ENCODE results near the gene COX7A2L.
A peak's percentile ranks its signal among the peaks of the same experiment; 100 is the strongest.
"Not testable (repeated sequence)": the region's sequence is repeated elsewhere in the genome, so short reads cannot be mapped to it uniquely, and the experiment has no call there.

COX7A2L gene

DNA sequence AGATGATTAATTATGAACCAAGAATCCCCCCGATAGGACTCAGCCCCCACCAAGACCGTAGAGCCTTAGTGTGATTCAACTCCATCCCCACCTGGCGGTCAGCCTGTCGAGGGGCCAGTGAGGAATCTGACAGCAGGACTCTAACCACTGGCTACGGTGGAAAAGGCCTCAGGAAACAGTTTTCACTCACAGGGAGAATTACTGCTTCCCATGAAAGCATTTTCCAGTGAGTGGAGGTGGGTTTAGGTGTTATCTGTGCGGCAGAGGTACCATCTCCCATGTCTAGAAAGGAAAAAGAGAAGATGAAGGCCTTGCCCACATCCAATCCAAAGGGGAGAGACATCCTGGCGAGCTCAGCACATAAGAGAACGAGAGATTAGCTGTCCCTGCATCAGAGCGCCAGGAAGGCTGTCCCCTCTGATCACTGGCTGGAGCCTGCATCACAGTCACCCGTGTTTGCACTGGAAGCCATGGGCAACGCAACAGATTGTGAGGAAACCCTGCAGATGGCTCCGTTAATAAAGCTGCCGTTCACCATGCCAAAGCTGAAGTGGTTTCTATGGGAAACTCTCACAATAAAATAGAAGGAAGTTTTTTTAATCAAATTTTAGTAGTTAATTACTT, 22.3 kb downstream of the COX7A2L start:
- no peak for DNase-seq

DNA sequence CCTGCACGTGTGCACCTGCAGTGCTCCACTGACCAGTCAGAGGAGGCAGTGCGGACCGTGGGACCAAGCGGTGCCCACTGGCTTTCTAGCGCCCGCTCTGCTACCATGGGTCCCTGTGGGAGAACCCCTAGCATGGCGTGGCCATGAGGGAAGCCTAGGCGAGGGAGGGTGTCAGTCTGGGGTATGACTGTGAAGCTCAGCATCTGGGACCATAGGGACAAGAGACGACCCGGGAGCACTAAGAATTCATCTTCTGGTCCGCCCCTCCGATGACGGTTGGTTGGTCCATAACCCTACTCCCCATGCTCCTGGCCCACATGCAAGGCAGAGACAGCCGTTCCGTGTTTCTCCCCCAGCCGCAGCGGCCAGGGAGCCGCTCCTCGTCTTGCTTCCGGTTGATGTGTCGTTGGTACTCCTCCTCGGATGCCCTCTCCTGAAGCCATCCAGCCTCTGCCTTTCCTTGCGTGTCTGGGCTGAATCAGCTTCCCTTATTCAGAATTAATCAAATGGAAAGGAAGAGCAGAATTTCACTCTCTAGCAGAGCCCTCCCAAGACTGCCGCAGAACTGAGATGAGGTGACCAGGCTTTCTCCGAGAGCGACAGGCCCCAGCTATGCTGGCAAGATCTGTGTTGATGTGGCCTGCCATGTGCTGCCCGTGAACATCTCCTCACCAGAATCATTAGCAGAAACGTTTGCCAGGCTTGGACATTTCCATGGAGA, 23.0 kb downstream of the COX7A2L start:
- DNase-seq: no peak

DNA sequence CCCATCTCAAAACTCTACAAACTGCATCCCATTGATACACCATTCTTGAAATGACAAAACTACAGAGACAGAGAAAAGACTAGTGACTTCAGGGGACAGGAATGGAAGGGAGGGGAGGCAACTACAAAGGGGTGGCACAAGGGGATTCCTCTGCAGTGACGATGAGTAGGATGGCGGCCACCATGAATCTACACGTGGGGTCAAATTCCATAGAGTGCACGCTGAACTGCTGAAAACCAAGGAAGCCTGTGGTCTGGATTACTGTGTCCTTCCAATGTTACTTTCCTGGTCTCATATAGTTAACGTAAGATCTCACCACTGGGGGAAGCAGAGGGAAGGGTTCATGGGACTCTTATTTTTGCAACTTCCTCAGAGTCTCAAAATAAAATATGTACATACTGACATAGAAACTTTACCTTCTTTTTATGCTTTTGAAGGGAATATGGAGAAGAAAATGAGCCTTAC, 23.6 kb downstream of the COX7A2L start:
- no peak for DNase-seq

DNA sequence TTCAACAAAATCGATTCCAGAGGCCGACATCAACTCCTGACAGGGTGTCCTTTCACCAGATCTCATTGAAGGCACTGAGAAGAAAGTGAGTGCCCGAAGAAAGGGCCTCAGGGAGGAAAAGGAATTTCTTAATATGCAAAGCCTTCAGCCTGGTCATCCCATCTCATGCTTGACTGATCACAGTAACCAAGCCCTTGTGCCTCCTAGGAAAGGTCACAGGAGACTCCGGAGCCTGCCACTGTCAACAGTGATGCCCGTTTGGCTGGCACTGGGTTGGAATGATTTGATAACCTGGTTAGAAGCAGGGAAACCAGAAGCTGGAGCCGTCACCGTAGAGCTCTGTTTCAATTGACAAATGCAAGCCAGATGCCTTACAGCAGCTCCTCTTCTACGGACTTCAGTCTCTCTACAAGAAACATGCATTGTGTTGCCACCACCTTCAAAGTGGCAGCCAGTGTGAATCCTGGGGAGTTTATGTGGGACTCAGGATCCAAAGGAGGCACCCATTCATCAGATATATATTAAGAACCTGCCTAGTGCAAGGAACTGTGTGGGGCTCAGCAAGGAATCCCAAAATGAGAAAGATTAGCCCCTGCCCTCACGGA, 24.6 kb downstream of the COX7A2L start:
- DNase-seq: no peak

DNA sequence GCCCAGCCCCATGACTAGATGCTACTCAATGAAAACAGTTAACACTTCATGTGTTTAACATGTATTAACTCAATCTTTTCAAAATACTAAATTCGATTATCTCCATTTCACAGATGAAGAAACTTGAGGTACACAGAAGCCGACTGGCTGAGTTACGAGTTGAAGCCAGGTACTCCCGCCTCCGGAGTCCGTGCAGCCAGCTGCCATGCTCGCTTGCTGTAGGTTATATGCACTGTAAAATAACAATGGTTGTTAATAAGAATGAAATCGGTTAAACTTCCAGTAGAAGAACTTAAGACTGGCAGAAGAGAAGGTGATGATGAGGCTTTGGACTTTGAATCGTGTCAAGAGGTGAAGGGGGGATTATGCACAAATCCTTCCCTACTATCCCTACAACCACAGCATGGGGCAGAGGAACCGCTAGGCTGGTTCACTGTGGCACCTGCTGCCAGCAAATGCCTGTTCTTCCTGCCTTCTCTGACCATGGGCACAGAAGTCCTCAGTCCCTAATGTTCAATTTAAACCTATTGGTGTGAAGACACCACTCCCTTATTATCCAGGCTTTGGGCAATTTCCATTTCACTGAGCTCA, 25.4 kb downstream of the COX7A2L start:
- DNase-seq: no peak

DNA sequence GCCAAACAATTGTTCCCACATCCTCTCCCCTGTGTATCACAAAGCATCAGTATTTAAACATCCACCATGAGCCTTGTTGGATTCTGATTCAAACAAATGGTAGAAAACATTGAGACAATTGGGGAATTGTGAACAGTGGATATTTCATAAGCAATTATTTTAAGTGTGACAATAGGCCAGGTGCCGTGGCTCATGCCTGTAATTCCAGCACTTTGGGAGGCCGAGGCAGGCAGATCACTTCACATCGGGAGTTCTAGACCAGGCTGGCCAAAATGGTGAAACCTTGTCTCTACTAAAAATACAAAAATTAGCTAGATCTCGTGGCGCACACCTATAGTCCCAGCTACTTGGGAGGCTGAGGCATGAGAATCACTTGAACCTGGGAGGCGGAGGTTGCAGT, 26.2 kb downstream of the COX7A2L start:
- not testable (repeated sequence) for DNase-seq

DNA sequence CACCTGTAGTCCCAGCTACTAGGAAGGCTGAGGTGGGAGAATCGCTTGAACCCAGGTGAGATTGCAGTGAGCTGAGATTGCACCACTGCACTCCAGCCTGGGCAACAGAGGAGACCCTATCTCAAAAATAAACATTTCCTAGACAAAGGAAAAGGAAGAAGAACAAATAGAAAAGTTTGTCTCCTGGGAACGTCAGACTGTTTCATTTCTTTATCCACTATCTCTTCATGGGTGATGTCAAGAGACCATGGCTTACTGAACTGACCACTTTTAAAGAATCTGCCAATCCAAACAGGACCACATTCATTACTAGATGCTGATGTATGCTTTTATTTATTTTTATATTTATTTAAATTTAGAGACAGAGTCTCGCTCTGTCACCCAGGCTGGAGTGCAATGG, 26.8 kb downstream of the COX7A2L start:
- DNase-seq: no peak

DNA sequence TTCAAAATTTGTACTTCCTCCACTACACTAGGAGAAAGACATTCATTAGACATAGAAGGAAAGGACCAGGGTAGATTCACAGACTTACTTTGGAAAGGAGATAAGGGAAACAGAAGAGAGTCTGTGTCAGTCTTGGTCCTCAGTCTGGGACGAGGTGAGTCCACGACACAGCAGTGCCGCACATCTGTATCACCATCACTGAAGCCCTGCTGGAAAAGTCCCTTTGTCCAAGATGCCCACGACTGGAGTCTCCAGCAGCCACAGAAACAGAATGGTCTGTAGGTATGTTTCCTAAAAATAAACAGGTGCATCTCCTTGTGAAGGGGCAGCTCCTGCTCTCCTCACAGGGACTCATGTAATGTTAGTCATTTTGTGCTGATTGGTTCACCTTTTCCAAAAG, 27.4 kb downstream of the COX7A2L start:
- DNase-seq: no peak

DNA sequence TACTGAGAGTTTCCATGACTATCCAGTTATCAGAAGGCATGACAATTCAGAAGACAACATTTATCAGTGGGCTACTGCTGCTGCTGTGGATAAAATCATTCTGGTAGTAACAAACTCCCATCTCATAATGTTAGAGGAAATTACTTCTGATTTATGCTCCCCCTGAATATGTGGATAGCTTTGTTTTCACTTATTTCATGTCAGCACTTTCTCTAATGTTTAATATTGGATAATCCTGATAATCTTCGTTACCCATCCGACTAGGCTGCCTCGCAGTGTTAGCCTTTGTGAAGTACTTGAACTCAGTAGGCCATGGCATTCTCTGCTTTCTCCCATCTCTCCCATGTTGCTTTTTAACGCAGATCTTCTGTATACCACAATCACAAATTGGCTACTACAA, 28.4 kb downstream of the COX7A2L start:
- DNase-seq: no peak

DNA sequence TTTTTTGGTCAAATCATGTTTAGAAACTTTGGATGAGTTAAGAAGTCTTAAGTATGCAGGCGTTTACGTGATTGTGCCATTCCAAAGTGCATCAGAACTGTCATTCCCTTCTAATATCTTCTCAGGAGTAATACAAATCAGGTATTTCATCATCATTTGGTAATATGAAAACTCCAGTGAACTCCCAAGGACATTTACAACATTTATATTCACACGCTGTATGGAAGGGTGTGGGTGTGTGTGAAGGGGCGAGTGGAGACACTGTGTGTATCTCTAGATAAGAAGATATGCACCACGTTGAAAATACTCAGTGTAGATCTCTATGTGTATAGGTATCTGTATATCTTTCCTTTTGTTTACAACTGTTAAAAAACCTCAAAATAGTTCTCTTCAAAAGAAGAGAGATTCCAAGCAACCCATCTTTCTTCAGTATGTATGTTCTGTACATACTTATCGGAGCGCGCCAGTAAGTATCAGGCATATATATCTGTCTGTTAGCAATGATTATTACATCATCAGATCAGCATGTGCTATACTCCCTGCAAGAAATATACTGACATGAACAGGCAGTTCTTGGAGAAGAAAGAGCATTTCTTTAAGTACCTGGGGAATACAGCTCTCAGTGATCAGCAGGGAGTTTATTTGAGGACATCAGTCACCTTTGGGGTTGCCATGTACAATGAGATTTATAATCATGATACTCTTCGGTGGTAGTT, 29.3 kb downstream of the COX7A2L start:
- DNase-seq: no peak

DNA sequence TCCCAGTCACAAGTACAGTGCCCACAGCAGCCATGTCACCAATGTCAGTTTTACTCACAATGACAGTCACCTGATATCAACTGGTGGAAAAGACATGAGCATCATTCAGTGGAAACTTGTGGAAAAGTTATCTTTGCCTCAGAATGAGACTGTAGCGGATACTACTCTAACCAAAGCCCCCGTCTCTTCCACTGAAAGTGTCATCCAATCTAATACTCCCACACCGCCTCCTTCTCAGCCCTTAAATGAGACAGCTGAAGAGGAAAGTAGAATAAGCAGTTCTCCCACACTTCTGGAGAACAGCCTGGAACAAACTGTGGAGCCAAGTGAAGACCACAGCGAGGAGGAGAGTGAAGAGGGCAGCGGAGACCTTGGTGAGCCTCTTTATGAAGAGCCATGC, 31.3 kb downstream of the COX7A2L start:
- no peak for DNase-seq

DNA sequence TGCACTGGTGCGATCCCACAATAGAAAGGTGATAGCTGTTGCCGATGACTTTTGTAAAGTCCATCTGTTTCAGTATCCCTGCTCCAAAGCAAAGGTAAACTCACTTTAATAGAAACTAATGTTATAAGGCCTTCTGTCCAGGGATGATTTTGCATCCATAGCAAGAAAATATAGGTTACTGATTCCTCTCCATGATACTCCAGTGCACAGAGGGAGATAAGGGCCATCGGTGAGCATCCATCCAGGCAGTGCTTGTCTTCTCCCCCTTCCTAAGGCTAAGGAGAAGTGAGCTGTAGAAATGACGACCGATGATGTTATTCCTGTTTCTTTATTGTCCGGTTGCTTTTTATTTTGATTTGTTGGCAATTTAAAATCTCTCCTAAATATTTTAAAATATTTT, 32.1 kb downstream of the COX7A2L start:
- no peak for DNase-seq

DNA sequence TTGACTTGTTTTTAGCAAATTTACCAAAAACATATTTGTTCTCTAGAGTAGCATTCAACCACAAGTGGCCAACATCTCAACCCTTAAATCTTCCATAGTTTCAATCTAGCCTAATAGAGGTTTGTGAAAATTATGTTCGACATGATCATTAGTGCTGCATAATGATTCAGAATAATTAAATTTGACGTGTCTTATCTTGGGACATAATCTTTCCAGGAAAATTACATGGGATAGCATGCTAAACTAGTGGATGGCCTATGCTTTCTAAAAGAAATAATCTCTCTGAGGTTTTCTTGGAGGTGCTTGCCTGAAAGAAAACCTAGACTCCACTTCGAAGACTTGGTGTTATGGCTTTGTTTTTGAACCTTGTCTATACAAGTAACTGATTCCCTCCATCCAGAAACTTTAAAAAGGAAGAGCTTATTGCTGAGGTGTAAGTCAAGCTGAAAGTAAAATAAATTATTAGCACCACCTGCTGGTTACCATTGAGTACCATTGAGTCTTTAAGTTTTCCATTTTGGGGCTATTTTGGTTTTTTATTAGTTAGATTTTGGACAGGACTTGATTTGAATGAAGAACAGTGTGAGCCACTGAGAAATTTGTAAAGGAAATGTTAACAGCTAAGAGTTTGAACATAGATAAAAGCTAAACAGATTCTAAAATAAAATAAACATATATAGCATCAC, 32.7 kb downstream of the COX7A2L start:
- DNase-seq: peak in 1 of 2 donors; percentile 57

DNA sequence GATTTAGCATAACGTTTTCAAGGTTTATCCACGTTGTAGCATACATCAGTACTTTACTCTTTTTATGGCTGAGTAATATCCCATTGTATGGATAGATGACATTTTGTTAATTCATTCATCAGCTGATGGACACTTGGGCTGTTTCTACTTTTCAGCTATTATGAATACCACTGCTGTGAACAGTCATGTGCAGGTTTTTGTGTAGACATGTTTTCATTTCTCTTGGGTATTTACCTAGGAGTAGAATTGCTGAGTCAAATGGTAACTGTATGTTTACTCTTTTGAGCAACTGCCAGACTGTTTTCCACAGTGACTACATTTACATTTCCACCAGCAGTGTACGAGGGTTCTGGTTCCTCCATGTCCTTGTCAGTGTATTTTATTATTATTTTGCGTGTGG, 33.9 kb downstream of the COX7A2L start:
- no peak for DNase-seq

DNA sequence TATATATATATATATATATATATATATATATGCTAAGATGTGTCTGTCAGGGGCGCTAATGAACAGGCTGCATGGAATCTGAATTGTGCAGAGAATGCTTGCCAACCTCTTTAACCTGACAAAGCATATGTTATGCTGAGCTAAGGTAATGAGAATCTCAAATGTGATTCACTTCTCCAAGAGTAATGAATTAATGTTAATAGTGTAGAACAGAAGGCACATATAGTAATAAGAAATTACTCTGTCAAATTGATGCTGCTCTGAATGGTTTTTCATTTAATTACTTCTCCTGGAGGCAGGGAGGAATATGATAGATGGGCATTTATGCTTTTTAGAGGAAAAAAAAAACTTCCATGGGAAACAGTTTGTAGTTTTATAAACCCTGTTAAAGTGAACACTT, 35.4 kb downstream of the COX7A2L start:
- DNase-seq: no peak

DNA sequence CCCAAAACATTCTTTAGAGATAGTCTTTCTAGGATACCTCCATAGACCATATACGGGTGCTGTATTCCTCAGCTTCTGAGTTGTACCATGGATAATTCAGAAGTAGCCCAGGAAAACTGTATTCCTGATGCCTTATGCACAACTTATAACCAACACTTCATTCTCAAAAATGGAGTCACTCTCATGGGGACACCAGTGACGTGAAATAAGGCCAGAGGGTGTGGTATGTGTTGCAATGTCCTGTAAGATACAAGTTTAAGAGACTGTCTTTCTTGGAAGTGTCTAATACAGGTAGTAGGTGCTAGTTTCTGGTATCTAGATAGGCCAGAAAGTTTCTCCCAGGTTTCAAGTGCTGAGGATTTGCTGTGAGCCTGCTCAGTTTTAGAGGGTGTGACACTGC, 36.1 kb downstream of the COX7A2L start:
- no peak for DNase-seq

DNA sequence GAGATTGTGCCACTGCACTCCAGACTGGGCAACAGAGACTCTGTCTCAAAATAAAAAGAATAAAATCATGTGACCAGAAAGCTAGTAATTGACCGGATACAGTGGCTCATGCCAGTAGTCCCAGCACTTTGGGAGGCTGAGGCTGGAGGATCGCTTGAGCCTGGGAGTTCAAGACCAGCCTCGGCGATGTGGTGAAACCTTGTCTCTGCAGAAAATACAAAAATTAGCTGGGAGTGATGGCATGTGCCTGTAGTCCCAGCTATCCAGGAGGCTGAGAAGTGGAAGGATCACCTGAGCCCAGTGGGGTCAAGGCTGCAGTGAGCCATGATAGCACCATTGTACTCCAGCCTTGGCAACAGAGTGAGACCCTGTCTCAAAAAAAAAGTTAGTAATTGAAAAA, 36.8 kb downstream of the COX7A2L start:
- DNase-seq: no peak

DNA sequence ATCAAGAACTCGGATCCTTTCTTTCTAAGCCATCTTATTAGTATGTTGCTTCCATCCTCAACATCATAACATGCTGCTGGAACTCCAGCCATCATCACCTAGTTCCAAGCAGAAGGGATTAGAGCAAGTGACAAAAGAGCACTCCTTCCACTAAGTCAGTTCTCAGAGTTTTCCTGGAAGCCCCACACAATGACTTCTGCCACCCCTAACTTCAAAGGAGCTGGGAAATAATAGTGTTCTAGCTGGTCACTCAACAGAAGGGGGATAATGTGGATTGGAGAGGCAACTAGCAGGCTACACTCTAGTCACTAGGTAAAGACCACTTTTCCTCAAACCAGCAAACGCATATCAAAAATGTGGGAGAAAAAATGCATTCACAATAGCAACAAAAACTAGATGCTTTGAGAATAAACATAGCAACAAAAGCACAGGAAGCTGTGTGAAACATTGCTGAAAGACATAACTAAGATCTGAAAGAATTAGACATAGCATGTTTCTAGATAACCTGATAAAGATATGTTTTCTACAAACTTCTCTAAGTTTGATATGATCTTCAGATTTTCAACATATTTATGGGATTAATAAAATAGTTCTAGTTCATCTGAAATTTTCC, 39.5 kb downstream of the COX7A2L start:
- DNase-seq: peak in 1 of 2 donors; percentile 39

DNA sequence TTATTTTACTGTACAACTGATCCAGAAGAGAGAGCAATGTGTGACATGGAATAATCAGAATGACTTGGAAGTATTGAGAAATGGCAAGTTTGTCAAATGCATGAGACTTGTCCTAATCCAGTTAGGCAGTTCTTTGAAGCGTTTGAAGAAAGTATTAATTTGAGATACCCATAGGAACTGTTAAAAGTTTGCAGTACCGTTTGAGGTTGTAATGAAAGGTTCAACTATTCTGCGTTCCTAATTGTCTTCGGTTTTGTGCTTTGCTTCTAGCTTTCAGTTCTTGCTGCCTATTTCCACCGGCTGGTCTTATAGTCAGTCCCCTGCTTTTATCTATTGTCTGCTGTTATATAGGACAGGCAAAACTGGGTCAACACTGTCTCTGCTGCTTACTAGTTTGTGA, 41.8 kb downstream of the COX7A2L start:
- DNase-seq: no peak

DNA sequence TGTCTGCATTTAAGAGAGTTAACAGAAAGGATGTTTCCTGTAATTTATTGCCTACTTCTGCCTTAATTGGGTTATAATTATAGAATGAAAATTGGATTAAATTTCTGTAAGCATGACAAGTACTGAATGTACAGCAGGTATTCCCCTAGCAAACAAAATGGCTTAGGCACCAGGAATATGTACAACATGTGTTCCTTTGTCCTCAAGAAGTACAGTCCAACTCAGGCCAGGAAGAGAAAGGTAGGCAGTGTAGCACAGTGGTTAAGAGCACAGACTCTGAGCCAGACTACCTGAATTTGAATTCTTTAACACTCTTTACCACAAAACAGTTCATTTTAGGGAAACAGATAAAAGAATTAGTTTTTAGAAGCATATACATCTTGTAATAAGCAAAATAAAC, 43.1 kb downstream of the COX7A2L start:
- DNase-seq: no peak

DNA sequence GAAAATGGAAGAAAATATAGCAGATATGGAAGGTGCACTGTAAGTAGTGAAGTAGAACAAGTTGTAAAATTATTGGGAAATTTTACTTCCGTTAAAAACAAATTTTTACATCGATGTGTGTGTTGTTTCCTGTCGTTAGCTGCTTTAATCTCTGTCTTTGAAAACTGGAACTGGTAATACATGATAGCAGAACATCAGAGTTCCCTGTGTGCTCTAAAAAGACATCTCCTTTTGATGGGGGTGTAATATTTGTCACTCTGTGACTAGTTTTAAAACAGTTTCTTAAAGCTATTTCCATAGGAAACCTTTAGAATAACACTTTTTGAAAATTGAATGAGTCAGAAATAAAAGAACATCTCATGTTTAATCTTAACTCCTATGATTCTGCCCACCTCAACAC, 43.5 kb downstream of the COX7A2L start:
- DNase-seq: peak in 1 of 2 donors; percentile 50

DNA sequence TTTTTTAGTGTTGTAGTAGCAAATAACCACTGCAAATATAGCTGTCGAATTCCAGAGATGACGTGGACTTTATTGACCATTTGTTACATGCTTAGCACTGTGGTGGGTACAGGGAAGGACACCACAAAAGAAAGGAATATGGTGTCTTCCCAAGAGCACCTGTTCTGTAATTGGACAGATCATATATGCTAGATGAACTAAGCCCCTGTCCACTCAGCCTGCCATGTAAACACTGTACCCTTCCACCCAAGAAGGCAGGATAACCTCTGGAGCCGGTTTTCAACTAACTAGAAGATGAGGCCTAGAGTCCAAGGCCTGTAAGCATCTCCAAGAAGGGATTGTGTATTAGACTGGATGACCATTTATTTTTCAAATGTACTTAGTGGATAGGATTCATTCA, 44.1 kb downstream of the COX7A2L start:
- no peak for DNase-seq
